Activated naive CD8-positive, alpha-beta T cell treated with anti-CD3 and anti-CD28 coated beads, Interleukin-2, amount 50 U/mL, for 24 hours (primary cell): Measurements from ENCODE around the gene SPATA12.

ENCODE experiments used
- ATAC-seq: fragments of 150-1000 bp; cut with Tn5 transposase; one replicate; pipeline ENCODE4 v1.10.0; 2021
- DNase-seq: peaks from one replicate; pipeline ENCODE4 v3.0.0; 2021
- H3K27ac Mint-ChIP-seq: one replicate; pipeline ENCODE4 v1.8.0; 2021; ENCODE audit warnings: mild to moderate bottlenecking, mixed read lengths
- H3K27me3 Mint-ChIP-seq: one replicate; pipeline ENCODE4 v1.8.0; 2021; ENCODE audit warnings: mixed read lengths
- H3K36me3 Mint-ChIP-seq: one replicate; pipeline ENCODE4 v1.8.0; 2021; ENCODE audit warnings: low read depth, mixed read lengths
- H3K4me1 Mint-ChIP-seq: one replicate; pipeline ENCODE4 v1.8.0; 2021; ENCODE audit warnings: mixed read lengths
- H3K4me3 Mint-ChIP-seq: one replicate; pipeline ENCODE4 v1.8.0; 2021; ENCODE audit warnings: mild to moderate bottlenecking, moderate library complexity, mixed read lengths
- H3K9me3 Mint-ChIP-seq: one replicate; pipeline ENCODE4 v1.8.0; 2021; ENCODE audit warnings: mixed read lengths

SPATA12 gene

GRCh38 chr3:57100046-57100695 is 39.7 kb downstream of the SPATA12 start:
- H3K36me3 Mint-ChIP-seq, result no peaks in the 10 kb centered on the region
- ATAC-seq, result peak; percentile 56
- peaks cover 2% of the 10 kb centered on the region for H3K4me1 Mint-ChIP-seq
- H3K9me3 Mint-ChIP-seq, result no peaks in the 10 kb centered on the region
- H3K27ac Mint-ChIP-seq, result no peak overlapping the region
- H3K27me3 Mint-ChIP-seq, result no peaks in the 10 kb centered on the region
- no peak overlapping the region for H3K4me3 Mint-ChIP-seq
- DNase-seq, result peak; percentile 67

- Mint-ChIP-seq H3K36me3 (no peaks in the 10 kb centered on the region), H3K27me3 (no peaks in the 10 kb centered on the region), H3K27ac (no peak overlapping the region), H3K4me1 (no peaks in the 10 kb centered on the region), H3K4me3 (no peak overlapping the region), H3K9me3 (no peaks in the 10 kb centered on the region)
- ATAC-seq, result no peak
- DNase-seq, result no peak
Observed at GRCh38 chr3:57105585-57105984, 45.1 kb downstream of the SPATA12 start.

DNA sequence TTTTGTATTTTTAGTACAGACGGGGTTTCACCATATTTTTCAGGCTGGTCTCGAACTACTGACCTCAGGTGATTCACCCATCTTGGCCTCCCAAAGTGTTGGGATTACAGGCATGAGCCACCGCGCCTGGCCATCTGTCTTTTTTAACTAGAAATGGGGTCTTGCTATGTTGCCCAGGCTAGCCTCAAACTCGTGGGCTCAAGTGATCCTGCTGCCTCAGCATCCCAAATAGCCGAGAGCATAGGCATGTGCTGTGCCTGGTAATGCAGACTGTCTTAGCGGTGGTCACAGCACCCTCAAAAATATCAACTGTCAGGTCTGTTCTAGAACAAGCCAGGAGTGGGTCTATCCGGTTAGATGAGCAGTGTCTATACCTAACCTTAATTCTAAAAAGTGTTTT is 48.2 kb downstream of the SPATA12 start:
- Mint-ChIP-seq H3K27ac (no peak overlapping the region), H3K27me3 (no peaks in the 10 kb centered on the region), H3K4me1 (peaks cover 3% of the 10 kb centered on the region), H3K4me3 (no peak overlapping the region), H3K9me3 (no peaks in the 10 kb centered on the region), H3K36me3 (no peaks in the 10 kb centered on the region)
- DNase-seq (no peak), ATAC-seq (no peak)

GRCh38 chr3:57109437-57110199 is 49.2 kb downstream of the SPATA12 start:
- no peaks in the 10 kb centered on the region for H3K27me3 Mint-ChIP-seq

GRCh38 chr3:57110214-57110613 is 49.8 kb downstream of the SPATA12 start:
- DNase-seq (no peak), ATAC-seq (no peak)
- Mint-ChIP-seq H3K36me3 (no peaks in the 10 kb centered on the region), H3K9me3 (no peaks in the 10 kb centered on the region), H3K27me3 (no peaks in the 10 kb centered on the region), H3K4me3 (no peak overlapping the region), H3K4me1 (peaks cover 3% of the 10 kb centered on the region), H3K27ac (no peak overlapping the region)

More at GRCh38 chr3:57109437-57110199, 49.2 kb downstream of the SPATA12 start:
- Mint-ChIP-seq H3K36me3 (no peaks in the 10 kb centered on the region), H3K4me1 (peaks cover 3% of the 10 kb centered on the region), H3K4me3 (no peak overlapping the region), H3K27ac (no peak overlapping the region), H3K9me3 (no peaks in the 10 kb centered on the region)
- no peak for DNase-seq
- no peak for ATAC-seq

- H3K36me3 Mint-ChIP-seq, result no peaks in the 10 kb centered on the region
Observed at GRCh38 chr3:57110798-57111197, 50.3 kb downstream of the SPATA12 start.

DNA sequence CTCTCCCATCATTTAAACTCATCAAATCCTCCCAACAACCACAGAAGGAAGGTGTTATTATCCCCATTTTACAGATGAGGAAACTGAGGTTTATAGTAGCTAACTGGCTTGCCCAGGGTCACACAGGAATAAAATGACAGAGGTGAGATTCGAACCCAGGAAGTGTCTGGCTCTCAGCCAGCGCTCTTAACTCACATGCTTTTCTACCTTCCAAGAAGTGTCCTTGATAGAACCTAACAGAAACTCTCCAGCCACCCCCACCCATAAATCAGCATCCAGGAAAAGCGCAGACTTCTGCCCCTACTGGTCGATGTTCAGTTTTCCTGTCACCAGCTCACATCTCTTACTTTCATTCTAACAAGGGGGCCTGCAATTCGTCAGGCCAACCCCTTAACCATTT is 51.7 kb downstream of the SPATA12 start:
- H3K27me3 Mint-ChIP-seq, result no peaks in the 10 kb centered on the region
- no peaks in the 10 kb centered on the region for H3K36me3 Mint-ChIP-seq
- no peaks in the 10 kb centered on the region for H3K9me3 Mint-ChIP-seq
- no peak for ATAC-seq
- peaks cover 3% of the 10 kb centered on the region for H3K4me1 Mint-ChIP-seq
- H3K27ac Mint-ChIP-seq, result no peak overlapping the region
- H3K4me3 Mint-ChIP-seq, result no peak overlapping the region
- DNase-seq, result no peak

More at GRCh38 chr3:57110798-57111197, 50.3 kb downstream of the SPATA12 start:
- Mint-ChIP-seq H3K9me3 (no peaks in the 10 kb centered on the region), H3K4me1 (peaks cover 3% of the 10 kb centered on the region), H3K4me3 (no peak overlapping the region), H3K27me3 (no peaks in the 10 kb centered on the region), H3K27ac (no peak overlapping the region)
- DNase-seq (no peak), ATAC-seq (no peak)

- H3K27ac Mint-ChIP-seq, result no peak overlapping the region
- no peak overlapping the region for H3K4me3 Mint-ChIP-seq
- ATAC-seq (no peak), DNase-seq (no peak)
- H3K27me3 Mint-ChIP-seq, result no peaks in the 10 kb centered on the region
- H3K9me3 Mint-ChIP-seq, result no peaks in the 10 kb centered on the region
- peaks cover 3% of the 10 kb centered on the region for H3K4me1 Mint-ChIP-seq
- no peaks in the 10 kb centered on the region for H3K36me3 Mint-ChIP-seq
Observed at GRCh38 chr3:57116501-57116900, 56.0 kb downstream of the SPATA12 start.

- Mint-ChIP-seq H3K27me3 (peaks cover 2% of the 10 kb centered on the region), H3K27ac (no peak overlapping the region), H3K9me3 (no peaks in the 10 kb centered on the region), H3K4me1 (no peaks in the 10 kb centered on the region), H3K4me3 (no peak overlapping the region), H3K36me3 (no peaks in the 10 kb centered on the region)
- DNase-seq, result no peak
- ATAC-seq, result no peak
Observed at GRCh38 chr3:57118254-57118653, 57.8 kb downstream of the SPATA12 start.

DNA sequence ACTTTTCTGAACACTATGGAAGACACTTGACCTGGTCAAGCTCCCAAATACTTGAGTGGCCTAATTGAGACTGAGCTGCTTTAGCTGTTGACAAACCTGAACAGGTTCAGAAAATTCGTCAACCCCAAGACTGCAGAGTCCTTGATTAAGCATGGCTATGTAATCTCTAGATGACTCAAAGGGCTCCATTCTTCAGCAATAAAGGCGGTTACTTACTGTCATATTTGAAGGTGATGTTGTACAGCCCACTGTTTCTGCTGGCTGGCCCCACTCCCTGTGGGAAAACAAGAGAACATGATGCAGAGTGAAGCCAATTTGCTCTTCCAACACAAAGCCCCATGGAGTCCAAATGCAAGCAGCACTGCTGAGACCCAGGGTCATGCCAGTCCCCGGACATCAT is 59.6 kb downstream of the SPATA12 start:
- Mint-ChIP-seq H3K9me3 (no peaks in the 10 kb centered on the region), H3K36me3 (no peaks in the 10 kb centered on the region), H3K4me3 (no peak overlapping the region), H3K27ac (no peak overlapping the region), H3K4me1 (no peaks in the 10 kb centered on the region), H3K27me3 (peaks cover 6% of the 10 kb centered on the region)
- DNase-seq (no peak), ATAC-seq (no peak)

GRCh38 chr3:57120451-57121174 is 60.1 kb downstream of the SPATA12 start:
- no peak overlapping the region for H3K4me3 Mint-ChIP-seq
- H3K36me3 Mint-ChIP-seq, result no peaks in the 10 kb centered on the region
- DNase-seq, result no peak
- H3K27me3 Mint-ChIP-seq, result peaks cover 6% of the 10 kb centered on the region
- no peak overlapping the region for H3K27ac Mint-ChIP-seq
- no peak for ATAC-seq
- H3K4me1 Mint-ChIP-seq, result no peaks in the 10 kb centered on the region
- H3K9me3 Mint-ChIP-seq, result no peaks in the 10 kb centered on the region
